ENCODE data around the gene MC2R. TPM values are rescaled to one million over a fixed set of nuclear protein-coding genes. Genes with fewer than 3 reads are reported as not detected.
"Not testable (repeated sequence)": the region's sequence is repeated elsewhere in the genome, so short reads cannot be mapped to it uniquely, and the experiment has no call there.

MC2R gene
- total RNA-seq, 1 donor from 2014 or later, result not detected

- no peak for DNase-seq (ENCODE audit: low spot score)
- intact Hi-C loops (cut with DNase I), result no loop called here
These were observed 19.8 kb downstream of the MC2R start for GRCh38 chr18:13895505-13896033.

DNA sequence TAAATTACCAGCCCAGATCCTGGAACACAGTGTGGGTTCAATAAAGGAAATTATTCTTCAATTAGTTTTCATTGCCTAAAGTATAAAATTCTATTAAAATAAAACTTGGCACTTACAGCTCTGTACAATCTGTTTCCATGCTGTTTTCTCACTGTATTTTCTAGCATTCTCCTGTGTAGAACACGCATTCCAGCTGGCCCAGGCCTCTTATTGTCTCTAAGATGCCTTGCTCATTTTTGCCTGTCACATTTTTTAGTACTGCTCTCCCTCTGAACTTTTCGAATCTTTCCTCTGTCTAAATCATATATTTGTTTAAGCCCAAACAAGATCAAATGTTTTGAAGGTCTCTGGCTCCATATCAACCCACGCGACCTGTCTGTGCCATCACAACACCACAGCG, 20.8 kb downstream of the MC2R start:
- no peak for DNase-seq (ENCODE audit: low spot score)
- intact Hi-C loops (cut with DNase I), result no loop called here

- intact Hi-C loops (cut with DNase I), result no loop called here
- DNase-seq (ENCODE audit: low spot score), result no peak
These were observed 21.9 kb downstream of the MC2R start for GRCh38 chr18:13893418-13893760.

- DNase-seq (ENCODE audit: low spot score), result no peak
- intact Hi-C loops (cut with DNase I), result no loop called here
These were observed 23.2 kb downstream of the MC2R start for GRCh38 chr18:13892098-13892497.

DNA sequence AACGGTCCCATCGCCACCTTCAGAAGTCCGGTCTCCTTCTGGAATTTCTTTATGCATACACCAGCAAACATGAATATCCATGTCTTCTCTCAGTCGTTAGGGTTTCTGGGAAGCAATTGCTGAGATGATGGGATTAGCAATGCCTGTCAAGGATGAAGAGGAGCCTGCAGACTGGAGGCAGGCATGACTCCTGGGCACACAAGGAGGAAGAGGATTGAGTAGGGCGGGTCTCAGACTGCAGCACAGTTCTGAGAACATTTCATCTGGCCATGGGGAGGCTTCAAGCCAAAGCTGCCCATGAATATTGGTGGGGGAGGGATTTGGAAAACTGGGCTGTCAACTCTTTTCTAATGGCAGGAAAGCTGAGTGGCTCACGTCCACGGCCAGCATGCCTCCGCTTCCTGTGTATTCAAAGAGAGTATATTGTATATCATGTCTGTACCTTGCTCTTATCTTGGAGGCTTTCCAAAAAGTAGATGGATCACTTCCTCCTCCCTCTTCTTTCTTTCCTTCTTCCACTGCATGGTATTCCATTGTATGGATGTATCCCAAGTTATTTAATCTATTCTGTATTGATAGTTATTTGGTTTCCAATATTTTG, 24.5 kb downstream of the MC2R start:
- intact Hi-C loops (cut with DNase I), result no loop called here
- DNase-seq (ENCODE audit: low spot score), result no peak

GRCh38 chr18:13889671-13890070, 25.7 kb downstream of the MC2R start:
- DNase-seq (ENCODE audit: low spot score), result no peak
- intact Hi-C loops (cut with DNase I), result no loop called here

DNA sequence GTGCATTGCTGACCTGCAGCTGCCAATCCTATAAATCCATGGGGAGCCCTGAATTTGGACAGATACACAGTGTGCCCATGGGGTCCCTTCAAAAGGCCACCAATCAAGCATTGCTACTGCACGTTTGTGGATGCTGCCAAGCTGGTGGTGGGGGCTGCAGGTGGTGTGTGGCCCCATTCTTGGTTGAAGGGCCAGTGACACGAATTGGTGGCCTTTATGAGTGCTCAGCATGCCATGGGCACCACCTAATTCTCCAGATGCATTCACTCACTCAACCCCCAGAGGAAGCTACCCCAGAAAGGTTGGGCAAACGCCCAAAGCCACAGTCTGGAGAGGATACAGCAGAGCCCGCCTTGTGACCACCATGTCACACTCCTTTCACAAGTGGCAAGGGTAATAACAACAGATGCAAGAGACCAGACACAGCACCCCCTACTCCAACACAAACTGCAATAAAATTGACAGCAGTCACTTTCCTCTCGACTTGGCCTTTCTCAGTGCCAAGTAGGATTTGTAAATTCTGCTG, 27.1 kb downstream of the MC2R start:
- peak; percentile 44 for DNase-seq (ENCODE audit: low spot score)

DNA sequence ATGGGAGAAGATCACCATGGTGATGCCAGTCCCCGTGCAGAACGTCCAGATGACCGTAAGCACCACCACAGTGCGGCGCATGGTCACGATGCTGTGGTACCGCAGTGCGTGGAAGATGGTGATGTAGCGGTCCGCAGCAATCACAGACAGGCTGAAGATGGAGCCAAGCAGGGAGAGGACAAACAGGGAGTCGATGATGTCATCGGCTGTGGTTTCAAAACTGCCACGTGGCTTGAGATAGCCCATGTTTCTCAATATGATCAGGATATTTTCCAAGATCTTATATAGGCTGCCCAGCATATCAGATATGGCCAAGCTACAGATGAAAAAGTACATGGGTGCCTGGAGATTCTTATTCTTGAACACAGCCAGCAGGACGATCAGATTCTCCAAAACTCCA, 30.3 kb downstream of the MC2R start:
- intact Hi-C loops (cut with DNase I), result no loop called here
- DNase-seq (ENCODE audit: low spot score), result no peak

More for the DNA sequence above, 27.1 kb downstream of the MC2R start:
- intact Hi-C loops (cut with DNase I), result no loop called here

GRCh38 chr18:13879937-13880336, 35.4 kb downstream of the MC2R start:
- intact Hi-C loops (cut with DNase I), result no loop called here
- no peak for DNase-seq (ENCODE audit: low spot score)

DNA sequence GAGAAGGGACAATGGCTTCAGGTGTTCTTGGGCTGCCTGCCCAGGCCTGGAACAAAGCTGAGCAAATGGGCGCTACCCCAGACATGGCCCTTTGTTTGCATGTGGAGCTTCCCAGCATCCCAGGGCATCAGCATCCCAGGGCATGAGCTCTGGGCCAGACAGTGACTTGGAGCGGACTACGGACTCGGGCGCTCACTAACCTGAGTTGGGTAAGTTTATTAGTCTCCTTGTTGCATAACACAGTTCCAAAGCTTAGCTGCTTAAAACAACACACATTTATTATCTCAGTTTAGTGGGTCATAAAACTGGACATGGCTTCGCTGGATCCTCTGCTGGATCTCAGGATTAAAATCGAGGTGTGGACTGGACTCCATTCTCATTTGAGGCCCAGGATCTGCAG, 35.8 kb downstream of the MC2R start:
- intact Hi-C loops (cut with DNase I), result no loop called here

GRCh38 chr18:13878857-13879256, 36.5 kb downstream of the MC2R start:
- intact Hi-C loops (cut with DNase I), result no loop called here
- no peak for DNase-seq (ENCODE audit: low spot score)

More for the DNA sequence above, 35.8 kb downstream of the MC2R start:
- no peak for DNase-seq (ENCODE audit: low spot score)

DNA sequence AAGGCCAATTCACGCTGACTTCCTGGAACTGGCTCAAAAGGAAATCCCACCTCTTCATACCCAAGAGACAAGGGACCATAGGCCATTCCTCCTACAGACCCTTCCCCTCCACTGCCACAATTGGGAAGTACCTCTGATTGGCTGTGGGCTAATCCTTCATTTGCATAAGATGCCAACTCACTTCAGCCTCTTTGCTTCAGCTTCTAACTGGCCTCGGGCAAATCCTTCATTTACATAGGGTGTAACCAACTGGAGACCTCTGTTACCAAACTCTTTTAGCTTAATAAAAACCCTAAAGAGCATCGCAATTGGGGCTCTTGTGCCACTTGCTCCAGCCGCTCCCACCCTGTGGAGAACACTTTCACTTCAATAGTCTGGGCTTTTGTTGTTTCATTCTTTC, 38.2 kb downstream of the MC2R start:
- intact Hi-C loops (cut with DNase I), result no loop called here

DNA sequence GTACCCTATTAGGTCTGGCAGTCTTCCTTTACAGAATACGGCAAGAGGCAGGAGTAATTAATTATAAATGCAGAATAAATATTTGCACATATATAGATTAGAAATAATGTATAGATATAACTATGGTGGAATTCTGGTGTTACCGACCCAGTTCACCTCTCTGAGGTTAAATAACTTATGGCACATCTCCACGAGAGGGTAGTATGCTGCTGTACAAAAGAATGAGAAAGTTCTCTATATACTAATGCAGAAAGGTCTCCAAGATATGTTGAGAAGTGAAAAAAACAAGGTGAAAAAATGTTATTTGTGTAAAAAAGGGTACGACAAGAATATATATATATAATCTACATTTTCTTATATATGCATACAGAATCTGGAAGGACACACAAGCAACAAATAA, 40.8 kb downstream of the MC2R start:
- intact Hi-C loops (cut with DNase I), result no loop called here
- DNase-seq (ENCODE audit: low spot score), result no peak

More for the DNA sequence above, 38.2 kb downstream of the MC2R start:
- no peak for DNase-seq (ENCODE audit: low spot score)

- intact Hi-C loops (cut with DNase I), result no loop called here
- DNase-seq (ENCODE audit: low spot score), result no peak
These were observed 42.4 kb downstream of the MC2R start for GRCh38 chr18:13872932-13873331.

DNA sequence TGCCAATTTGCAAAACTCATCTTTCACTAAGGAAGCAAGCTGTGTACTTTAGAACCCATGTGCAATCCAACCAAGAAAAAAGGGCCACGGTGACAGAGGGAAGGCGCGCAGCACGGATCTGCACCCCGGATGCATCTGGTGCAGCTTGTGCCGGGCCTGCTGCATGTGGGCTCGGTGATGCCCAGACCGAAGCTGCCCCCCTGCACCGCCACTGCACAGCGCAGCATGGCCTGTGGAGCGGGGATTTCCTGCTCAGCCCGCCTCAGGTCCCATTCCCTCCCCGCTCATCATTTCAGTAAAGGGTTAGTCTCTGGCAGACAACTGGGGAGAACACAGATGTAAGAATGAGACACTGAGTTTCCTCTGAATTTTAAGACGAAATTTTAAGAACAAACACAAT, 43.0 kb downstream of the MC2R start:
- DNase-seq (ENCODE audit: low spot score), result no peak
- intact Hi-C loops (cut with DNase I), result no loop called here

- DNase-seq (ENCODE audit: low spot score), result no peak
- intact Hi-C loops (cut with DNase I), result no loop called here
These were observed 43.6 kb downstream of the MC2R start for GRCh38 chr18:13871701-13872100.

DNA sequence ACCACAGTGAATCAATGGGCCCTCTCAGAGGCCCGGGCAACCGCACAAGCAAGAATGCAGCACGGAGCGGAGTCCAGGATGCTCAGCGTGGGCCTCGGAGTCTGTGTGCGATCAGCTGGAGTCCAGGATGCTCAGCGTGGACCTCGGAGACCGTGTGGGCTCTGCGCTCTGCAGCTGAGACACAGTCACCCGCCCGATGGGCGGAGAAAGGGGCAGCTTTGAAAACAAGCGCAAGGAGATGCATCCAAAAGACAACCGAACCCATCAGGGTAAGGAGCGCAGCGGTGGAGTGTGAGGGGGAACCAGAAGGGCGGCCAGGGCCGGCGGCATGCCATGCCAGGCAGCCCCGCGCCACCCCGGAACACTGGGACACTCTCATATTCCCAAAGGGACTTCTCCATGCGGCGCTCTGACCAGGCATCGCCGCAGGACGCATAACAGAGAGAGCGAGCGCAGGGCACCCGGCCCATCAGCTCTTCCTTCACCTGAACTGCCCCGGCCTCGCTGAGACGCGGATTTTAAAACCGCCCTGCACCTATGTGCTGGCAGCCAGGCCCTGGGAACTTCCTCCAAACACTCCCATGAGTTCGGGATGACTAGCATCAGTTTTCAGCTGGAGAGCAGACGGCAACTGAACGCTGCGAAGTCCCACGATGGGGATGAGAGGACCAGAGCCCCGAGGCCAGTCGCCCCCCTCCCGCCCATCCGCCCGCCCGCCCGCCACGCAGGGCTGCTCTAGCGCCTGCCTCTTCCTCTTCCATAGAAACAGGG, 46.6 kb downstream of the MC2R start:
- no peak for DNase-seq (ENCODE audit: low spot score)
- intact Hi-C loops (cut with DNase I), result no loop called here

DNA sequence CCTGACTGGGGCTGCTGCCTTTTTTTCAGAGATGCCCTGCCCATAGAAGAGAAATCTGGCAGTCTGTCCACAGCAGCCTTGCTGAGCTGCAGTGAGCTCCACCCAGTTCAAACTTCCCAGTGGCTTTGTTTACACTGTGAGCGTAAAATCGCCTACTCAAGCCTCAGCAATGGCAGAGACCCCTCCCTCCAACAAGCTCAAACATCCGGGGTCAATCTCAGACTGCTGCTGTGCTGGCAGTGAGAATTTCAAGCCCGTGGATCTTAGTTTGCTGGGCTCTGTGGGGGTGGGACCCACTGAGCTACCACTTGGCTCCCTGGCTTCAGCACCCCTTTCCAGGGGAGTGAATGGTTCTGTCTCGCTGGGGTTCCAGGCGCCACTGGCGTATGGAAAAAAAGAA, 52.4 kb downstream of the MC2R start:
- DNase-seq (ENCODE audit: low spot score); intact Hi-C loops (cut with DNase I): not testable (repeated sequence)

GRCh38 chr18:13849791-13850190, 65.5 kb downstream of the MC2R start:
- DNase-seq (ENCODE audit: low spot score), result no peak
- intact Hi-C loops (cut with DNase I), result no loop called here

DNA sequence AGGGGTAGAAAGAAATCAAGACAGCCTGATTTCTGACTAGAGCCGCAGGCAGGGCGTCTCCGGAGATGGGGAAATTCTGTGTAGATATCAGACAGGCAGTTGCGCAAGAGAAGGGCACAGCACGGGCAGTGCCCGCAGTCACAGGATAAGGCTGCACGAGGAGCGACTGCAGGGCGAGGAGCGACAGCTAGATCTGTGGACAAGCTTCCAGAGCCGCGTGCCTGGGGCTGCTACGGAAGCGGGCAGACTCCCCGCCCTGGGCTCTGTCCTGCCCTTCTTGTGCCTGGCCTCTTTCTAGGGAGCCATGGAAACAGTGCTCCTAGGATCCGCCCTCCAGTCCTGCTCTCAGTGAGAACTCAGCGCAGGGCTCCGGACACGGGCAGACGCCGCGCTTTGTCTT, 78.8 kb downstream of the MC2R start:
- intact Hi-C loops (cut with DNase I), result no loop called here
- DNase-seq (ENCODE audit: low spot score), result no peak

DNA sequence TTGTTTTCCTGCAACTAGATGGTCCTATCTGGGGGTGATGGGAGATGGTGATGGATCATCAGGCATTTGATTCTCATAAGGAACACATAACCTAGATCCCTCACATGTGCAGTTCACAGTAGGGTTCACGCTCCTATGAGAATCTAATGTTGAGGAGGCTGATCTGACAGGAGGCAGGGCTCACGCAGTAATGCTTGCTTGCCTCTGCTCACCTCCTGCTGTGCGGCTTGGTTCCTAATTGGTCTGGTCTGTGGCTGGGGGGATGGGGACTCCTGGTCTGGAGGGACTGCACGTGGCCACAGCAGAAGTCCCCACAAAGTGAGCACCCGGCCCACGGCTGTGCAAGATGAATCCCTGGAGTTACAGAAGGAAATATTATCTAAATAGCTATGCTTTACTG, 80.1 kb downstream of the MC2R start:
- no peak for DNase-seq (ENCODE audit: low spot score)
- intact Hi-C loops (cut with DNase I), result no loop called here

Data from cardiac septum (tissue), 1 donor.